ENCODE data around the gene H1-8.

DNA sequence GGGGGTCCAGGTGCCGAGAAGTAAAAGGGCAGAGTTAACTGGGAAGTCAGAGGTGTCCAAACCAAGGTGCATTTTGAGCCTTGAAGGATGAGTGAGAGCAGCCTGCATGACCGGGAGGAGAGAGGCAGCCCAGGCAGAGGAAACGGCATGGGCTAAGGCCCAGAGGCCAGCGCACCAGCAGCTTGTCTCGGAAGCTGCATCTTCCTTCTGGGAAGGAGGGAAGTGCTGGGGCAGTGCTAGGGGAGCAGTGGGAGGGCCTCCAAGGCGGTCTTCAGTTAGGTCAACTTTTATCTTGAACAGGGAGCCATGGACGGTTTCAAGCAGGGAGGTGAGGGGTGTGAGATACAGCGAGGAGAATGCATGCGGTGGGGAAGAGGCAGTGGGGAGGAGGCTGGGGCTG lies 1.0 kb downstream of the H1-8 start:
- TF ChIP-seq YY1 (IDR thresholded peaks at IDR 0.05; ENCODE audit: low read depth) (no peak), MAX (IDR thresholded peaks at IDR 0.05) (no peak), TEAD4 (IDR thresholded peaks at IDR 0.05) (no peak), TAF1 (IDR thresholded peaks at IDR 0.05; ENCODE audit: low read depth) (no peak)

Data from Ishikawa (cell line).